Measurements from ENCODE around the gene TNIP2.
"Not testable (repeated sequence)": the region's sequence is repeated elsewhere in the genome, so short reads cannot be mapped to it uniquely, and the experiment has no call there.

Gene TNIP2

DNA sequence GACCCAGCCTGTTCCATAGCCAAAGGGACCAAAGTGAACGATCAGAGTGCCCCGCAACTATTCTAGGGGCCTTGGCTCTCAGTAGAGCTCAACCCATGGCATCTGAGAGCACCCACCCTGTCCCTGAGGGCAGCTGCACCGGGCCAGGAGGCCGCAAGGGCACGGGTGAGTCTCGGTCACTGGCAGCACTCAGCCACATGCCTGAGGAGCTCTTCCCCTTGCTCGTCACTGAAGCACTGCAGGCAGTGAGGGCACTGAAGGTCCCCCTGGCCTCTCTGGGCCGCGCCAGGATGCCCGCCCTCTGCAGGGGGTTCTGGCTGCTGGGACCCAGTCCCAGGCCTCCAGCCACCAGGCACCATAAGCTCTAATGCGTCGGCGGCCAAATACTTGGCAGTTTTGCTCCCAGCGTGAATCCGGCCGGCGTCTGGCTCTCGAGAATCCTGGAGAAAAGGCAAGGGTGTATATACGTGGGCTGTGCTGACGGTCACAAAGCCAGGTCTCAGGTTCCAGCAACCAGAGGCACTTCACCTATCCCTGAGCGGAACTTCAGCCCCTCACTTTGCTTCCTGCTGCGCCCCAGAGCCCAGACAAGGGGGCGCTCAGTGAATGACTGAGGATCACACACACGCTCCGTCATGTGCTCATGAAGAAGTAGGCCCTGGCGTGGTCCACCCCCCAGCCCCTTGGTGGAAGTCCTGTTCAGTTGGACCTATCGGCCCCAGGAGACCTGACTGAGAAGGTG is 13.9 kb downstream of the TNIP2 start:
- Histone ChIP-seq H2BK5ac (ENCODE audit: low read length) (no peak overlapping the region), H3K18ac (ENCODE audit: low read length) (no peak overlapping the region), H3K23ac (ENCODE audit: low read length) (no peak overlapping the region), H3K4me3 (ENCODE audit: low read length) (no peak overlapping the region), H3K4me1 (ENCODE audit: control insufficient read depth, low read depth, low read length) (no peaks in the 10 kb centered on the region), H3K79me1 (ENCODE audit: low read length) (no peaks in the 10 kb centered on the region), H2AK5ac (ENCODE audit: low read length) (no peak overlapping the region), H3K56ac (ENCODE audit: low read length) (no peak overlapping the region), H4K5ac (ENCODE audit: low read length) (no peak overlapping the region), H4K8ac (ENCODE audit: low read depth, low read length) (no peak overlapping the region), H3K4me2 (ENCODE audit: low read length) (no peak overlapping the region), H3K27ac (ENCODE audit: low read depth, low read length) (no peak overlapping the region), H3K36me3 (ENCODE audit: control insufficient read depth, insufficient read depth, low read length) (peaks cover 4% of the 10 kb centered on the region), H3K9ac (ENCODE audit: low read length) (no peak overlapping the region), H3K4ac (ENCODE audit: low read depth, low read length) (no peak overlapping the region), H3K79me2 (ENCODE audit: control insufficient read depth, insufficient read depth, low read length) (no peaks in the 10 kb centered on the region), H2BK120ac (ENCODE audit: low read depth, low read length) (no peak overlapping the region), H2BK15ac (replicated peaks; ENCODE audit: low read depth) (no peak overlapping the region), H3K27me3 (ENCODE audit: insufficient read depth, low read length, poor library complexity) (no peaks in the 10 kb centered on the region)
- no CpG with 5 or more reads among the region's 27 CpGs for WGBS (ENCODE audit: extremely low coverage, insufficient coverage, low lambda C conversion rate)
- no peak for DNase-seq

DNA sequence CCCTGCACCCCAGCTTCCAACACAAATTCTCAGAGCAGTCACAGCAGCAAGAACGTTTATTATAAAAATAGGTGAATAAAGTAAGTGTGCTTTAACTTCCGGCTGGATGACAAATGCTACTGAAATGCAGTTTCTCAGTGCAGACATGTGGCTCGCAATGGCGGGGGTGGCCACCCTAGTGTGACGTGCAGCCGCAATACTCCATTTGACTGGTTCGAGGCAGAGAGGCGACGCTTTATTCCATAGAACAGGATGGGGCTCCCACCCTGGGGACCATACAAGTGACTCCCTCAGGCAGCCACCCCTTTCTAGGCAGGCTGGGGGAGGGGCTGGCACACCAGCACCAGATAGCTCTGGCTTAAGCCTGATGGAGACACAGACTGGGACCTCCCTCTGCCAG is 14.5 kb downstream of the TNIP2 start:
- peaks cover 4% of the 10 kb centered on the region for H3K36me3 ChIP-seq (ENCODE audit: control insufficient read depth, insufficient read depth, low read length)

GRCh38 chr4:2738296-2738695 is 17.8 kb downstream of the TNIP2 start:
- H3K4me3 ChIP-seq (ENCODE audit: low read length); H3K79me2 ChIP-seq (ENCODE audit: control insufficient read depth, insufficient read depth, low read length); H3K18ac ChIP-seq (ENCODE audit: low read length); H3K56ac ChIP-seq (ENCODE audit: low read length); H2BK15ac ChIP-seq (replicated peaks; ENCODE audit: low read depth); H3K4me1 ChIP-seq (ENCODE audit: control insufficient read depth, low read depth, low read length); H4K8ac ChIP-seq (ENCODE audit: low read depth, low read length); DNase-seq; H3K4ac ChIP-seq (ENCODE audit: low read depth, low read length); H2BK5ac ChIP-seq (ENCODE audit: low read length); H3K23ac ChIP-seq (ENCODE audit: low read length); H2BK120ac ChIP-seq (ENCODE audit: low read depth, low read length); H3K79me1 ChIP-seq (ENCODE audit: low read length); H2AK5ac ChIP-seq (ENCODE audit: low read length); H3K27ac ChIP-seq (ENCODE audit: low read depth, low read length); H4K5ac ChIP-seq (ENCODE audit: low read length); H3K36me3 ChIP-seq (ENCODE audit: control insufficient read depth, insufficient read depth, low read length); H3K9ac ChIP-seq (ENCODE audit: low read length); H3K27me3 ChIP-seq (ENCODE audit: insufficient read depth, low read length, poor library complexity); H3K4me2 ChIP-seq (ENCODE audit: low read length): not testable (repeated sequence)
- no CpG with 5 or more reads among the region's 2 CpGs for WGBS (ENCODE audit: extremely low coverage, insufficient coverage, low lambda C conversion rate)

More for the DNA sequence above, 14.5 kb downstream of the TNIP2 start:
- Histone ChIP-seq H3K23ac (ENCODE audit: low read length) (no peak overlapping the region), H4K5ac (ENCODE audit: low read length) (no peak overlapping the region), H2BK15ac (replicated peaks; ENCODE audit: low read depth) (no peak overlapping the region), H3K4me1 (ENCODE audit: control insufficient read depth, low read depth, low read length) (no peaks in the 10 kb centered on the region), H3K18ac (ENCODE audit: low read length) (no peak overlapping the region), H3K4me3 (ENCODE audit: low read length) (no peak overlapping the region), H3K79me2 (ENCODE audit: control insufficient read depth, insufficient read depth, low read length) (no peaks in the 10 kb centered on the region), H2BK5ac (ENCODE audit: low read length) (no peak overlapping the region), H3K27ac (ENCODE audit: low read depth, low read length) (no peak overlapping the region), H2AK5ac (ENCODE audit: low read length) (no peak overlapping the region), H3K56ac (ENCODE audit: low read length) (no peak overlapping the region), H3K4ac (ENCODE audit: low read depth, low read length) (no peak overlapping the region), H3K9ac (ENCODE audit: low read length) (no peak overlapping the region), H2BK120ac (ENCODE audit: low read depth, low read length) (no peak overlapping the region), H3K4me2 (ENCODE audit: low read length) (no peak overlapping the region), H4K8ac (ENCODE audit: low read depth, low read length) (no peak overlapping the region), H3K27me3 (ENCODE audit: insufficient read depth, low read length, poor library complexity) (no peaks in the 10 kb centered on the region), H3K79me1 (ENCODE audit: low read length) (no peaks in the 10 kb centered on the region)
- no peak for DNase-seq
- no CpG with 5 or more reads among the region's 9 CpGs for WGBS (ENCODE audit: extremely low coverage, insufficient coverage, low lambda C conversion rate)

GRCh38 chr4:2735869-2736268 is 20.3 kb downstream of the TNIP2 start:
- H3K4me2 ChIP-seq (ENCODE audit: low read length) = no peak overlapping the region
- no peak overlapping the region for H4K5ac ChIP-seq (ENCODE audit: low read length)
- DNase-seq = no peak
- H3K4me1 ChIP-seq (ENCODE audit: control insufficient read depth, low read depth, low read length) = no peaks in the 10 kb centered on the region
- H4K8ac ChIP-seq (ENCODE audit: low read depth, low read length) = no peak overlapping the region
- H3K56ac ChIP-seq (ENCODE audit: low read length) = no peak overlapping the region
- H3K27ac ChIP-seq (ENCODE audit: low read depth, low read length) = no peak overlapping the region
- H3K79me2 ChIP-seq (ENCODE audit: control insufficient read depth, insufficient read depth, low read length) = no peaks in the 10 kb centered on the region
- H3K18ac ChIP-seq (ENCODE audit: low read length) = no peak overlapping the region
- no peak overlapping the region for H2BK15ac ChIP-seq (replicated peaks; ENCODE audit: low read depth)
- no peak overlapping the region for H3K4me3 ChIP-seq (ENCODE audit: low read length)
- H2AK5ac ChIP-seq (ENCODE audit: low read length) = no peak overlapping the region
- no peak overlapping the region for H3K9ac ChIP-seq (ENCODE audit: low read length)
- no peak overlapping the region for H3K23ac ChIP-seq (ENCODE audit: low read length)
- no peak overlapping the region for H3K4ac ChIP-seq (ENCODE audit: low read depth, low read length)
- peaks cover 2% of the 10 kb centered on the region for H3K36me3 ChIP-seq (ENCODE audit: control insufficient read depth, insufficient read depth, low read length)
- H2BK120ac ChIP-seq (ENCODE audit: low read depth, low read length) = no peak overlapping the region
- H3K27me3 ChIP-seq (ENCODE audit: insufficient read depth, low read length, poor library complexity) = no peaks in the 10 kb centered on the region
- H2BK5ac ChIP-seq (ENCODE audit: low read length) = no peak overlapping the region
- no peaks in the 10 kb centered on the region for H3K79me1 ChIP-seq (ENCODE audit: low read length)

DNA sequence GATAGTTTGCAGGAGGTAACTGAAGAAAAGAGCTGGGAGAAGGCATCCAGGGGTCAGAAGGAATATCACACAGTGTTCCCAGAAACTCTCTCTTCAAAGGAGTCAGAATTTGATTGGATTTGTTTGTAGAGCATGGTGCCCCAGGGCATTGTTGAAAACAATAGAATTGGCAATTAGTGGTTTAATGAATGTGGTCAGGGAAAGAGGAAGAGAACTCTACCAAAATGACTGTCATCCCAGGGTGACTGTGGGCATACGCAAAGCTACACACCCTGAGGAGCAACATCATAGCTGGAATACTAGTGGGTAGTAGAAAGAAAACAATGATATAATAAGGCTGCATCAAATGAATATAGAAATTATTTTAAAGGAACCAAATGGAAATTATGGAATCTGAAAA is 21.5 kb downstream of the TNIP2 start:
- Histone ChIP-seq H3K18ac (ENCODE audit: low read length) (no peak overlapping the region), H2BK5ac (ENCODE audit: low read length) (no peak overlapping the region), H2BK120ac (ENCODE audit: low read depth, low read length) (no peak overlapping the region), H2BK15ac (replicated peaks; ENCODE audit: low read depth) (no peak overlapping the region), H3K23ac (ENCODE audit: low read length) (no peak overlapping the region), H3K56ac (ENCODE audit: low read length) (no peak overlapping the region), H3K4me3 (ENCODE audit: low read length) (no peak overlapping the region), H3K4ac (ENCODE audit: low read depth, low read length) (no peak overlapping the region), H3K36me3 (ENCODE audit: control insufficient read depth, insufficient read depth, low read length) (peaks cover 2% of the 10 kb centered on the region), H3K79me2 (ENCODE audit: control insufficient read depth, insufficient read depth, low read length) (no peaks in the 10 kb centered on the region), H4K5ac (ENCODE audit: low read length) (no peak overlapping the region), H3K79me1 (ENCODE audit: low read length) (no peaks in the 10 kb centered on the region), H3K27me3 (ENCODE audit: insufficient read depth, low read length, poor library complexity) (no peaks in the 10 kb centered on the region), H3K9ac (ENCODE audit: low read length) (no peak overlapping the region), H4K8ac (ENCODE audit: low read depth, low read length) (no peak overlapping the region), H3K4me2 (ENCODE audit: low read length) (no peak overlapping the region), H3K27ac (ENCODE audit: low read depth, low read length) (no peak overlapping the region), H3K4me1 (ENCODE audit: control insufficient read depth, low read depth, low read length) (no peaks in the 10 kb centered on the region), H2AK5ac (ENCODE audit: low read length) (no peak overlapping the region)
- WGBS (ENCODE audit: extremely low coverage, insufficient coverage, low lambda C conversion rate) = no CpG with 5 or more reads among the region's 1 CpG
- DNase-seq = no peak
